ENCODE data around the gene DPP10.
"Not testable (repeated sequence)": the region's sequence is repeated elsewhere in the genome, so short reads cannot be mapped to it uniquely, and the experiment has no call there.

Gene DPP10

DNA sequence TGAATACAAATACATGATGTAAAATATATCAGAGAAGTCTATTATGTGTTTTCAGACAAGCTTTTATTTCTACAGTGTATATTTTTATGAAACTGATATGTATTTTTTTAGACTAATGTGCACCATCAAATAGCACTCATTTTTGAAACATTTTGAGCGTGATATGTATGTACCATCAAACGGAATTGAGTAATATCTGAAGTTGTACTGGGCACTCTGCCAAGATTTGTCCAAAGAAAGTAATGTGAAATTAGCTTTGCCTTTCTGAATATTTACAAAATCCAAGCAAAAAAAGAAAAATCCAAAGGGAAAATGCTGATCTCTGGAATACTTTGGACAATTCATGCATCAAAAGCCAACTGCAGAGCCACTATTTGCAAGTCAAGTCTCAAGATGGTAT is 972.0 kb downstream of the DPP10 start:
- DNase-seq: no peak

GRCh38 chr2:115422004-115422634 is 979.7 kb downstream of the DPP10 start:
- in situ Hi-C loops (cut with MboI; ENCODE audit: low pct_unique_long_range_greater_than_20kb, low sequenced_read_pairs): no loop called here
- no peak for DNase-seq

More for the DNA sequence above, 972.0 kb downstream of the DPP10 start:
- in situ Hi-C loops (cut with MboI; ENCODE audit: low pct_unique_long_range_greater_than_20kb, low sequenced_read_pairs): no loop called here

DNA sequence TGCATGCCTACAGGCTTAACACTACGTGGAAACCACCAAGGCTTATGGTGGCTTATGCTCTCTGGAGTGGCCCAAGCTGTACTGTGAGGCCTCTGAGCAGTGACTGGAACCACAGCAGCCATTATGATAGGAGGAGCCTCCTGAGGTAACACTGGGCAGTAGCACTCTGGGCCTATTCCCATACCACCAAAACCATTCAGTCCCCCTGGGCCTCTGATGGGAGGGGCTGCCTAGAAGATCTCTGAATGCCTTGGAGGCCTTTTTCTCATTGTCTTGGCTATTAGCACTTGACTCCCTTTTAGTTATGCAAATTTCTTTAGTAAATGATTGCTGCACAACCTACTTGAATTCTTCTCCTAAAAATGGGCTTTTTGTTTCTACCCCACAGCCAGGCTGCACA is 985.0 kb downstream of the DPP10 start:
- no peak for DNase-seq

DNA sequence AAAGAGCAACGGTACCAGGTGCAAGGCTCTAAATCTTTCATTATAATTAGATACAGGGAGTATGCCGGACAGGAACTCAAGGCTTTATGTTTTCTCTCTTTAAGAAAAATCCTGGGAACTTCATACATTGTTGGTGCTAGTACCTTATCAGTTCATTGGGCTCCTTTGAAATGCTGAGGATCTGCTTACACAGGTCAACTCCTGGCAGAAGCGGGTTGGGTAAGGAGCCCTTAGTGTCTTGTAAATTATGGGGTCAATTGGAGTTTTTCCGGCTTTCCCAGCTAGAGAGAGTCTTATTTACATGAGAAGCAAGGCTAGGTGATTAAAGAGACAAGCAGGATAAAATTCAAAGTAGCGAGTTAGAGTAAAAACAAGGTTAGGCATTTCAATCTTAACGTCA is 998.3 kb downstream of the DPP10 start:
- in situ Hi-C loops (cut with MboI; ENCODE audit: low pct_unique_long_range_greater_than_20kb, low sequenced_read_pairs); DNase-seq: not testable (repeated sequence)

More for the DNA sequence above, 985.0 kb downstream of the DPP10 start:
- in situ Hi-C loops (cut with MboI; ENCODE audit: low pct_unique_long_range_greater_than_20kb, low sequenced_read_pairs): no loop called here

DNA sequence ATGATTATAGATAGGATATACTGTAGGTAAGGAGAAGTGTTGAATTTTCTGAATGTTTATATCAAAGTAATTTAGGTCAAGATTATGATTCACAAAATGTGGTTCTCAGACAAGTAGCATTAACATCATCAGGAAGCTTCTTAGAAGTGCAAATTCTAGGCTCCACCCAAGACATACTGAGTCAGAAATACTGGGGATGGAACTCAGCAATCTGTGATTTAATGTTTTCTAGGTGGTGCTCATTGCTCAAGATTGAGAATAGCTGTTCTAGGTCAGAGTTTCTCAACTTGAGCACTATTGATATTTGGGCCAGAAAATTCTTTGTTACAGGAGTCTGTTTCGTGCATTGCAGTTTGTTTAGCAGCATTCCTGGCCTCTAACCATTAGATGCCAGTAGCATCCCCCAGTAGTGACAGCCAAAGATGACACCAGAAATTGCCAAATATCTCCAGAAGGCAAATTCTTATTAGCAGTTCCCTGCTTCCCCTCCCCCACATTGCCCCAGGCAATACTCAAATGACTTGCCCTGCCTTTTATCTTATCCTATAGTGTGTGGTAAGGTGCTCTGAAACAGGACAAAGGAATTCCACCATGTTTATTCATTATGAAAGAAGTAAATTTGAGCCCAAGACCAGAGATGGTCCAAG is 1001.2 kb downstream of the DPP10 start:
- DNase-seq: no peak

DNA sequence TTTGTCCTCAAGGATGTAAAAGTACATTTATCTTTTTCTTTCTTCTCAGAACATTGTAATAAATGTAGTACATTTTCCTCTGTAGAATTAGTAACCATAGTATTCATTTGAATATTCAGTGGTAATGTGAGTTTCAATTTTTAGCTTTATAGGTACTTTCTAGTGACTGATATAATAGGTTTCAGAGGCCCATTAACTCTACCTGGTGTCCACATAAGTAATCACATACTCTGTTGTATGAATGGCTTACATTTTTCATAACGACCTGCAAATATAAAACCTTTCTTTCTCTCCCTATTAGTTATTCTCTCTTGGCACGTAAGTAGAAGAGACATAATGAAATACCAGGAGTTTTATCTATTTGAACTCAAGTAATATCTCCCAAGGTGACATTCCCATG is 1017.6 kb downstream of the DPP10 start:
- in situ Hi-C loops (cut with MboI; ENCODE audit: low pct_unique_long_range_greater_than_20kb, low sequenced_read_pairs): no loop called here
- DNase-seq: no peak

More for the DNA sequence above, 1001.2 kb downstream of the DPP10 start:
- in situ Hi-C loops (cut with MboI; ENCODE audit: low pct_unique_long_range_greater_than_20kb, low sequenced_read_pairs): no loop called here

- DNase-seq: no peak
- in situ Hi-C loops (cut with MboI; ENCODE audit: low pct_unique_long_range_greater_than_20kb, low sequenced_read_pairs): no loop called here
Observed at GRCh38 chr2:115480741-115481140, 1038.3 kb downstream of the DPP10 start.

DNA sequence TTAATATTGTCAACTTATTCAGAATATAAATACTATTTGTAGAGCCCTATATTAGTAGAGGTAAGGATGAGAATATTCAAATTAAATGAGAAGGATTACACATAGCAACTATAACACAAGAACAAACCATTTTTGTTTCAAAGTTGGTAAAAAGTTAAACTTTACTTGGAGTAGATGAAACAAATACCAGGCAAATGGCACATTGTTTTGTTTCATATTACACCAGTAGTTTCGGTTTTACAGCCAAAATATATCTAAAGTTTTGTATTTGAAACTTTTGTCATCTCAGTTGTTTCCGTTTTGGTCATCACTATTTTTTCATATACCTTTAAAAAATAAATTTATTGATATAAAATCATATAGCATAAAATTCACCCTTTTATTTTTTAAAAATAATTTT is 1039.4 kb downstream of the DPP10 start:
- in situ Hi-C loops (cut with MboI; ENCODE audit: low pct_unique_long_range_greater_than_20kb, low sequenced_read_pairs): no loop called here
- DNase-seq: no peak

- in situ Hi-C loops (cut with MboI; ENCODE audit: low pct_unique_long_range_greater_than_20kb, low sequenced_read_pairs): no loop called here
- no peak for DNase-seq
Observed at GRCh38 chr2:115483666-115484065, 1041.2 kb downstream of the DPP10 start.

- in situ Hi-C loops (cut with MboI; ENCODE audit: low pct_unique_long_range_greater_than_20kb, low sequenced_read_pairs): no loop called here
- no peak for DNase-seq
Observed at GRCh38 chr2:115484486-115484885, 1042.0 kb downstream of the DPP10 start.

GRCh38 chr2:115484983-115485382 is 1042.5 kb downstream of the DPP10 start:
- in situ Hi-C loops (cut with MboI; ENCODE audit: low pct_unique_long_range_greater_than_20kb, low sequenced_read_pairs): no loop called here
- no peak for DNase-seq

GRCh38 chr2:115491186-115491793 is 1048.8 kb downstream of the DPP10 start:
- no peak for DNase-seq
- in situ Hi-C loops (cut with MboI; ENCODE audit: low pct_unique_long_range_greater_than_20kb, low sequenced_read_pairs): no loop called here

GRCh38 chr2:115505331-115505730 is 1062.9 kb downstream of the DPP10 start:
- in situ Hi-C loops (cut with MboI; ENCODE audit: low pct_unique_long_range_greater_than_20kb, low sequenced_read_pairs): no loop called here
- no peak for DNase-seq

DNA sequence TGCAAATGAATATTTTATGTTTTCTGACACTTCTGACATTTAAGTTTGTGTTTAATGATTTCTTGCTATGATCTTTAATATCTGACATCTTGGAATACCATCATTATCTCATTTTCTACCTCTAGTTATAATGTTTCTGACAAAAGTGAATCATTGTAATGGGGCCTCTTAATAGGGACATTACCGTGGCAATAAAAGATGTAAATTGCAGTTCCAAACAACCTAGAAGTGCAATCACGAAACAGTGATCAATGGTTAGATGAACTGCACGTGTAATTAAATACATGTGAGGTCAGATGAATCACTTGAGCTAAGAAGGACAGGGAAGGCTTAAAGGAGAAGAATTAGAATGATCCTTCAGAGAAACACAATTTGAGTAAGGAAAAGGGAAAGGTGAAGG is 1078.3 kb downstream of the DPP10 start:
- DNase-seq: no peak
- in situ Hi-C loops (cut with MboI; ENCODE audit: low pct_unique_long_range_greater_than_20kb, low sequenced_read_pairs): no loop called here

DNA sequence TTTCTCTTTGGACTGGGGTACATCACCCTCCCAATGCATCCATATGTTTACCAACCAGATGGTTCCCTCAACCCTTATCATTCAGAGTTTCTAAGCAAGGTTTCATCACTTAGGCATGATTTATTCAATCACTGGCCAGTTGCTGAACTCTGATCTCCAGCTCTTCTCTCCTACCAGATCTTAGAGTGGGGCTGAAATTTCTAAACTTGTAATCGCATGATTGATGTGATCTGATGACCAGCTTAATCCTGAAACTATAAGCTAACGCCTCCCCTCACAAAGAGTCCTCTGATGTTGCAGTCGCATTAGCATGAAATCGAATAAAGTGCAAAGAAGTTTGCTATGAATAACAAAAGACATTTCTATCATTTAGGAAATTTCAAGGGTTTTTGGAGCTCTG is 1082.0 kb downstream of the DPP10 start:
- no peak for DNase-seq
- in situ Hi-C loops (cut with MboI; ENCODE audit: low pct_unique_long_range_greater_than_20kb, low sequenced_read_pairs): no loop called here

DNA sequence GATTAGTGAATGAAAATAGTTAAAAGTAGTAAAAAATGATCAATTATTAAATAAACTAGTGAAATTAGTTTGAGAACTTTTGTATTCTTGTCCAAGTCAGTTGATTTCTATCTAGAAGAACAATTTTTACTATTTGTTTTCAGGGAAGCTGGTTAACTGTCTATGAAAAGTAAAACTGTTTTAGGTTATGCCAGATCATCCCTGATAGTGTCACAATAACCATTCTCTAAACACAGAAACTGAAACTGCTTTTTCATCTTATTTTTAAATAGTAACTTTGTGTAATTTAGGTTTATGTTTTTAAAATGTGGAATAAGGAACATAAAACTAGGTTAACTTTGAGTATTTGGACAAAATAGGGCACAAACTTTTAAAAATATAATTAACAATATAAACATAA is 1087.2 kb downstream of the DPP10 start:
- in situ Hi-C loops (cut with MboI; ENCODE audit: low pct_unique_long_range_greater_than_20kb, low sequenced_read_pairs): no loop called here

GRCh38 chr2:115533081-115533480 is 1090.6 kb downstream of the DPP10 start:
- in situ Hi-C loops (cut with MboI; ENCODE audit: low pct_unique_long_range_greater_than_20kb, low sequenced_read_pairs): no loop called here
- no peak for DNase-seq

More for the DNA sequence above, 1087.2 kb downstream of the DPP10 start:
- no peak for DNase-seq

- in situ Hi-C loops (cut with MboI; ENCODE audit: low pct_unique_long_range_greater_than_20kb, low sequenced_read_pairs): no loop called here
Observed at GRCh38 chr2:115541814-115542213, 1099.4 kb downstream of the DPP10 start.

GRCh38 chr2:115542331-115542730 is 1099.9 kb downstream of the DPP10 start:
- in situ Hi-C loops (cut with MboI; ENCODE audit: low pct_unique_long_range_greater_than_20kb, low sequenced_read_pairs): no loop called here
- DNase-seq: no peak

More at GRCh38 chr2:115541814-115542213, 1099.4 kb downstream of the DPP10 start:
- no peak for DNase-seq

DNA sequence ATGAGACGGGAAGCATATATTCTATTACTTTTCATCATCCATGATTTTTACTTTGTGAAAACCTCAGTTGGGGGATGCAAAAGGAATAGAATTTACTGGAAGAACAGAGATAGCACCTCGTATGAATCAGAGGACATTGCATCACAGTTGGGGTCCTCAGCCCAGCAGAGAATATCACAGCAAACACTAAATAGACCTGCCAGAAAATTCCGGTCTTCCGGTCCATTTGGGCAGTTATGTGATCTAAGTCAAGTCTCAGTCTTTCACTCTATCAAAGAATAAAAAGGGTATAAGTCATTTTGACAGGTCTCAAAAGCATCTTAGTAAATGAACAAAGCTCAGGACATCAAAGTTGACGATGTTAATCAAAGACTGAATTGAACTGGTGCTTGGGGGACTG is 1100.6 kb downstream of the DPP10 start:
- in situ Hi-C loops (cut with MboI; ENCODE audit: low pct_unique_long_range_greater_than_20kb, low sequenced_read_pairs): no loop called here
- no peak for DNase-seq

DNA sequence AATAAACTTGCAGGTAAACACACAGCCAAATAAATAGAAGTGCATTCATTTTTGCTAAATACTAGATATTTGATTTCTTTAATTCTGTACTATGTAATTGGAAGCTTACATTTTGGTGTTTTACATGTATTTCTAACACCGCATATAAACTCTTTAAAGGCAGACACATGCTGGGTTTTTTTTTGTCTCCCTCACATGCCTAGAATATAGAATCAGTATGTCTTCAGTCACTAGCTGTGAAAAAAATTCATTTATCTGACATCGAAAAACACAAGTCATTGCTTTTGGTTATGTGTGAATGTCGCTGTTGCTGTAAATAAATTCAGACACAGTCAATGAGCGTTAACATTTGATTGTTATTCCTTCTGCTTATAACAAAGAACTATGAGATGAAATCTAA is 1101.0 kb downstream of the DPP10 start:
- DNase-seq: no peak
- in situ Hi-C loops (cut with MboI; ENCODE audit: low pct_unique_long_range_greater_than_20kb, low sequenced_read_pairs): no loop called here

Data from KBM-7 (cell line).